Liver (tissue), 9 donors: ENCODE results near the gene C10orf53. TPM values are rescaled to one million over a fixed set of nuclear protein-coding genes. Genes with fewer than 3 reads are reported as not detected.

Experiments
- DNase-seq: peaks from one replicate; pipeline ENCODE4 v3.0.0-alpha.2; 2017; ENCODE audit warnings: low spot score
- H3K27ac ChIP-seq, 2 donors: one replicate each; pipeline ENCODE4 v1.7.0; 2013; ENCODE audit warnings: inconsistent platforms in 2 of 2, low read length in 2 of 2, control low read depth in 1 of 2, low read depth in 1 of 2, mild to moderate bottlenecking in 1 of 2
- H3K27me3 ChIP-seq, 4 donors: one replicate each; pipeline versions ENCODE4 v1.6.1 to v1.7.0; 2013; ENCODE audit warnings: low read length in 3 of 4, inconsistent platforms in 1 of 4, mild to moderate bottlenecking in 1 of 4, moderate library complexity in 1 of 4; ENCODE audit not compliant: control insufficient read depth in 4 of 4, insufficient read depth in 4 of 4
- H3K36me3 ChIP-seq, 4 donors: one replicate each; pipeline versions ENCODE4 v1.6.1 to v1.7.0; 2013; ENCODE audit warnings: low read length in 3 of 4, mild to moderate bottlenecking in 3 of 4, low read depth in 1 of 4, moderate library complexity in 1 of 4; ENCODE audit not compliant: control insufficient read depth in 4 of 4, insufficient read depth in 3 of 4
- H3K4me1 ChIP-seq, 4 donors: one replicate each; pipeline versions ENCODE4 v1.6.1 to v1.7.0; 2013; ENCODE audit warnings: low read length in 3 of 4, mild to moderate bottlenecking in 3 of 4, moderate library complexity in 1 of 4; ENCODE audit not compliant: control insufficient read depth in 4 of 4, insufficient read depth in 4 of 4
- H3K4me3 ChIP-seq, 3 donors: one replicate each; pipeline versions ENCODE4 v1.6.1 to v1.7.0; 2013; ENCODE audit warnings: low read length in 3 of 3, control low read depth in 1 of 3, low read depth in 1 of 3, mild to moderate bottlenecking in 1 of 3
- H3K9ac ChIP-seq, 2 donors: one replicate each; pipeline ENCODE4 v1.7.0; 2013; ENCODE audit warnings: low read length in 2 of 2, mild to moderate bottlenecking in 2 of 2, moderate library complexity in 2 of 2, control low read depth in 1 of 2, low read depth in 1 of 2
- H3K9me3 ChIP-seq, 4 donors: one replicate each; pipeline versions ENCODE4 v1.6.1 to v1.7.0; 2013; ENCODE audit warnings: low read length in 3 of 4; ENCODE audit not compliant: control insufficient read depth in 4 of 4
- EGR1 ChIP-seq, 2 donors: IDR thresholded peaks; 2 replicates each; pipeline ENCODE4 v1.6.1; 2016 to 2018; ENCODE audit warnings: antibody characterized with exemption in 2 of 2, low read depth in 2 of 2
- FOXA1 ChIP-seq: IDR thresholded peaks from 2 replicates; pipeline ENCODE4 v1.6.1; 2016; ENCODE audit warnings: antibody characterized with exemption
- FOXA2 ChIP-seq: IDR thresholded peaks from 2 replicates; pipeline ENCODE4 v1.6.1; 2016; ENCODE audit warnings: antibody characterized with exemption
- GABPA ChIP-seq, 2 donors: IDR thresholded peaks in 1 of 2; conservative IDR thresholded peaks in 1 of 2; 2 replicates each; pipeline ENCODE4 v1.6.1; 2016; ENCODE audit warnings: antibody characterized with exemption in 2 of 2, mild to moderate bottlenecking in 1 of 2, moderate library complexity in 1 of 2
- HNF4G ChIP-seq: IDR thresholded peaks from 2 replicates; pipeline ENCODE4 v1.6.1; 2016; ENCODE audit warnings: antibody characterized with exemption
- JUND ChIP-seq, 2 donors: IDR thresholded peaks; 2 replicates each; pipeline ENCODE4 v1.6.1; 2016; ENCODE audit warnings: antibody characterized with exemption in 2 of 2
- NR2F2 ChIP-seq: IDR thresholded peaks from 2 replicates; pipeline ENCODE4 v1.6.1; 2016; ENCODE audit warnings: antibody characterized with exemption
- RAD21 ChIP-seq, 2 donors: IDR thresholded peaks; 2 replicates each; pipeline ENCODE4 v1.6.1; 2016; ENCODE audit warnings: antibody characterized with exemption in 2 of 2, mild to moderate bottlenecking in 2 of 2
- RXRA ChIP-seq, 2 donors: IDR thresholded peaks; 2 replicates each; pipeline ENCODE4 v1.6.1; 2017 to 2018; ENCODE audit warnings: antibody characterized with exemption in 2 of 2, mild to moderate bottlenecking in 1 of 2
- SP1 ChIP-seq: IDR thresholded peaks from 2 replicates; pipeline ENCODE4 v1.6.1; 2018; ENCODE audit warnings: antibody characterized with exemption, mild to moderate bottlenecking
- TAF1 ChIP-seq: conservative IDR thresholded peaks from 2 replicates; pipeline ENCODE4 v1.6.1; 2016; ENCODE audit warnings: antibody characterized with exemption, mild to moderate bottlenecking
- YY1 ChIP-seq: IDR thresholded peaks from 2 replicates; pipeline ENCODE4 v1.6.1; 2016; ENCODE audit warnings: antibody characterized with exemption, mild to moderate bottlenecking
- WGBS: extraction: QIAGEN DNeasy Blood & Tissue Kit; methylation state at CpG from one replicate; pipeline ENCODE4 v1.1.7; 2013; 5-methylcytosine and 5-hydroxymethylcytosine counted together
- polyA plus RNA-seq, 2 donors: library from polyadenylated mRNA; stranded (reverse) in 1 of 2; unstranded in 1 of 2; fragments of 200-250 nt in 1 of 2; fragments of >200 nt in 1 of 2; fragmentation: Nextera tagmentation in 1 of 2; extraction: Ambion mirVana in 1 of 2; gene quantifications; one replicate each; pipeline versions ENCODE4 v1.2.1 to v1.2.3, GENCODE V29; 2013 to 2015
- total RNA-seq, 2 donors: library from RNA; depleted of rRNA; stranded (reverse); fragments of >200 nt; gene quantifications; one replicate each; pipeline ENCODE4 v1.2.3, GENCODE V29; 2014
- TF ChIP-seq, protein P1 (sequence below): IDR thresholded peaks from 2 replicates; pipeline ENCODE4 v1.6.1; 2016; ENCODE audit warnings: antibody characterized with exemption
- TF ChIP-seq, protein P2 (sequence below): fragments of 150-350 bp; IDR thresholded peaks from 2 replicates; pipeline ENCODE4 v1.5.1; 2017; ENCODE audit warnings: improper control_type of control experiment, low read depth, low read length; ENCODE audit not compliant: missing input control
- TF ChIP-seq, protein P3 (sequence below): IDR thresholded peaks from 2 replicates; pipeline ENCODE4 v1.6.1; 2016; ENCODE audit warnings: antibody characterized with exemption, mild to moderate bottlenecking
- TF ChIP-seq, protein P4 (sequence below): IDR thresholded peaks from 2 replicates; pipeline ENCODE4 v1.6.1; 2016; ENCODE audit warnings: antibody characterized with exemption
- TF ChIP-seq, protein P5 (sequence below): IDR thresholded peaks from 2 replicates; pipeline ENCODE4 v1.6.1; 2016; ENCODE audit warnings: antibody characterized with exemption
- donor health status: healthy.
- donor health status: healthy.
- donor health status: healthy.
- donor health status: healthy.
- donor health status: healthy.

C10orf53 gene
- total and polyA plus RNA-seq, 4 donors = not detected

DNA sequence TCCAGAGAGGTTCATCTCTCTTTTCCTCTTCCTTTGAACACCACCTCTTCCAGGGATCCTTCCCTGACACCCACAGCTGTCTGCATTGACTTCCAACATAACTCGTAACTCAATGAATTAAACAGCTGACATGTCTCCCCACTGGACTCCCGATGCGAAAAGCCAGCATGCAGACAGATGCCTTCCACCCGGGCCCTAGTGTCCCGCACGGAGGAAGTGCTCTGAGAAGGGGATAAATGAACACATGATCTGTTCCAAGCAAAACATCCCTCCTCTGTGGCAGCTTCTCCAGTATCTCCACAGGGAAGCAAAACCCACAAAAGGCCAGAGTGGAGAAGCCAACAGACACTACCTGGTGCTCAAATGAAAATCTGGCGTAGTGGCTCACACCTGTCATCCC lies 54.4 kb downstream of the C10orf53 start (continued):
- TF ChIP-seq, protein P1, sequence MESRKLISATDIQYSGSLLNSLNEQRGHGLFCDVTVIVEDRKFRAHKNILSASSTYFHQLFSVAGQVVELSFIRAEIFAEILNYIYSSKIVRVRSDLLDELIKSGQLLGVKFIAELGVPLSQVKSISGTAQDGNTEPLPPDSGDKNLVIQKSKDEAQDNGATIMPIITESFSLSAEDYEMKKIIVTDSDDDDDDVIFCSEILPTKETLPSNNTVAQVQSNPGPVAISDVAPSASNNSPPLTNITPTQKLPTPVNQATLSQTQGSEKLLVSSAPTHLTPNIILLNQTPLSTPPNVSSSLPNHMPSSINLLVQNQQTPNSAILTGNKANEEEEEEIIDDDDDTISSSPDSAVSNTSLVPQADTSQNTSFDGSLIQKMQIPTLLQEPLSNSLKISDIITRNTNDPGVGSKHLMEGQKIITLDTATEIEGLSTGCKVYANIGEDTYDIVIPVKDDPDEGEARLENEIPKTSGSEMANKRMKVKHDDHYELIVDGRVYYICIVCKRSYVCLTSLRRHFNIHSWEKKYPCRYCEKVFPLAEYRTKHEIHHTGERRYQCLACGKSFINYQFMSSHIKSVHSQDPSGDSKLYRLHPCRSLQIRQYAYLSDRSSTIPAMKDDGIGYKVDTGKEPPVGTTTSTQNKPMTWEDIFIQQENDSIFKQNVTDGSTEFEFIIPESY = no peak

DNA sequence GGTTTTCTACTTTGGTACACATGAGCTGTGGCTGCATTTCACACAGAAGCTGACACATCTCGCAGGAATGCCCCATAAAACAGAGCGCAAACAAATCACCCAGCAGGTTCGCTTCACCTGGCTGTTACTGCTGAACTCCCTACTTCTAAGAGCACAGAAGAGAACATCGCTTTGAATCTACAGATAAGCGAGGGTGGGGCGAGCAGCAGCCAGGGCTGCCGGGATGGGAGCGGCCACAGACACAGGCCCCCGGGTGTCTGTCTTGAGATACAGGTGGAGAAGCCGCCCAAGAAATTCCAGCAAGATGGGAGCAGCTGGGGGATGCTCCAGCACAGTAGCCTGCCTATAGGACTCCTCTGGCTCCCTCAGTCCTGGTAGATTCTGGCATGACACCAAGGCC lies 55.2 kb downstream of the C10orf53 start:
- Histone ChIP-seq H3K27ac (no peak overlapping the region), H3K4me1 (no peaks in the 10 kb centered on the region), H3K4me3 (no peak overlapping the region), H3K36me3 (peaks cover 6 to 51% (median 31%) of the 10 kb centered on the region in 4 donors), H3K27me3 (no peaks in the 10 kb centered on the region), H3K9ac (no peak overlapping the region), H3K9me3 (no peaks in the 10 kb centered on the region)
- DNase-seq = no peak
- WGBS = 87% methylated on average over 10 of the region's 10 CpGs
- TF ChIP-seq, protein P2, sequence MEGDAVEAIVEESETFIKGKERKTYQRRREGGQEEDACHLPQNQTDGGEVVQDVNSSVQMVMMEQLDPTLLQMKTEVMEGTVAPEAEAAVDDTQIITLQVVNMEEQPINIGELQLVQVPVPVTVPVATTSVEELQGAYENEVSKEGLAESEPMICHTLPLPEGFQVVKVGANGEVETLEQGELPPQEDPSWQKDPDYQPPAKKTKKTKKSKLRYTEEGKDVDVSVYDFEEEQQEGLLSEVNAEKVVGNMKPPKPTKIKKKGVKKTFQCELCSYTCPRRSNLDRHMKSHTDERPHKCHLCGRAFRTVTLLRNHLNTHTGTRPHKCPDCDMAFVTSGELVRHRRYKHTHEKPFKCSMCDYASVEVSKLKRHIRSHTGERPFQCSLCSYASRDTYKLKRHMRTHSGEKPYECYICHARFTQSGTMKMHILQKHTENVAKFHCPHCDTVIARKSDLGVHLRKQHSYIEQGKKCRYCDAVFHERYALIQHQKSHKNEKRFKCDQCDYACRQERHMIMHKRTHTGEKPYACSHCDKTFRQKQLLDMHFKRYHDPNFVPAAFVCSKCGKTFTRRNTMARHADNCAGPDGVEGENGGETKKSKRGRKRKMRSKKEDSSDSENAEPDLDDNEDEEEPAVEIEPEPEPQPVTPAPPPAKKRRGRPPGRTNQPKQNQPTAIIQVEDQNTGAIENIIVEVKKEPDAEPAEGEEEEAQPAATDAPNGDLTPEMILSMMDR = no peak
- TF ChIP-seq EGR1 (IDR thresholded peaks at IDR 0.05; ENCODE audit: low read depth in 2 of 2) (no peak), FOXA2 (no peak), SP1 (no peak), YY1 (no peak), RAD21 (IDR thresholded peaks at IDR 0.05) (no peak), GABPA (IDR thresholded peaks at IDR 0.05 in 1 of 2, conservative IDR thresholded peaks at IDR 0.05 in 1 of 2) (no peak), TAF1 (no peak), FOXA1 (no peak), JUND (IDR thresholded peaks at IDR 0.05) (no peak), HNF4G (no peak), NR2F2 (no peak), RXRA (IDR thresholded peaks at IDR 0.05) (no peak)
- TF ChIP-seq, protein P3, sequence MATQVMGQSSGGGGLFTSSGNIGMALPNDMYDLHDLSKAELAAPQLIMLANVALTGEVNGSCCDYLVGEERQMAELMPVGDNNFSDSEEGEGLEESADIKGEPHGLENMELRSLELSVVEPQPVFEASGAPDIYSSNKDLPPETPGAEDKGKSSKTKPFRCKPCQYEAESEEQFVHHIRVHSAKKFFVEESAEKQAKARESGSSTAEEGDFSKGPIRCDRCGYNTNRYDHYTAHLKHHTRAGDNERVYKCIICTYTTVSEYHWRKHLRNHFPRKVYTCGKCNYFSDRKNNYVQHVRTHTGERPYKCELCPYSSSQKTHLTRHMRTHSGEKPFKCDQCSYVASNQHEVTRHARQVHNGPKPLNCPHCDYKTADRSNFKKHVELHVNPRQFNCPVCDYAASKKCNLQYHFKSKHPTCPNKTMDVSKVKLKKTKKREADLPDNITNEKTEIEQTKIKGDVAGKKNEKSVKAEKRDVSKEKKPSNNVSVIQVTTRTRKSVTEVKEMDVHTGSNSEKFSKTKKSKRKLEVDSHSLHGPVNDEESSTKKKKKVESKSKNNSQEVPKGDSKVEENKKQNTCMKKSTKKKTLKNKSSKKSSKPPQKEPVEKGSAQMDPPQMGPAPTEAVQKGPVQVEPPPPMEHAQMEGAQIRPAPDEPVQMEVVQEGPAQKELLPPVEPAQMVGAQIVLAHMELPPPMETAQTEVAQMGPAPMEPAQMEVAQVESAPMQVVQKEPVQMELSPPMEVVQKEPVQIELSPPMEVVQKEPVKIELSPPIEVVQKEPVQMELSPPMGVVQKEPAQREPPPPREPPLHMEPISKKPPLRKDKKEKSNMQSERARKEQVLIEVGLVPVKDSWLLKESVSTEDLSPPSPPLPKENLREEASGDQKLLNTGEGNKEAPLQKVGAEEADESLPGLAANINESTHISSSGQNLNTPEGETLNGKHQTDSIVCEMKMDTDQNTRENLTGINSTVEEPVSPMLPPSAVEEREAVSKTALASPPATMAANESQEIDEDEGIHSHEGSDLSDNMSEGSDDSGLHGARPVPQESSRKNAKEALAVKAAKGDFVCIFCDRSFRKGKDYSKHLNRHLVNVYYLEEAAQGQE = no peak
- TF ChIP-seq, protein P4, sequence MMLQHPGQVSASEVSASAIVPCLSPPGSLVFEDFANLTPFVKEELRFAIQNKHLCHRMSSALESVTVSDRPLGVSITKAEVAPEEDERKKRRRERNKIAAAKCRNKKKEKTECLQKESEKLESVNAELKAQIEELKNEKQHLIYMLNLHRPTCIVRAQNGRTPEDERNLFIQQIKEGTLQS = no peak
- TF ChIP-seq, protein P1 = no peak
- TF ChIP-seq, protein P5, sequence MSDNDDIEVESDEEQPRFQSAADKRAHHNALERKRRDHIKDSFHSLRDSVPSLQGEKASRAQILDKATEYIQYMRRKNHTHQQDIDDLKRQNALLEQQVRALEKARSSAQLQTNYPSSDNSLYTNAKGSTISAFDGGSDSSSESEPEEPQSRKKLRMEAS = no peak
